MCF 10A (cell line): Measurements from ENCODE around the gene ARSI. TPM values are rescaled to one million over a fixed set of nuclear protein-coding genes. Genes with fewer than 3 reads are reported as not detected.
"Not testable (repeated sequence)": the region's sequence is repeated elsewhere in the genome, so short reads cannot be mapped to it uniquely, and the experiment has no call there.

Source experiments
- BruUV-seq: library from RNA; stranded (reverse); fragments of 400-500 nt; replicated peaks from 2 replicates; lab custom pipeline; 2021; lab: Mats Ljungman, UMichigan
- CTCF ChIA-PET: fragments of 300-600 bp; sonication (Branson Sonifier 250); formaldehyde crosslinking; extraction: SDS; loops from one replicate; lab custom pipeline; 2021; ENCODE audit warnings: antibody characterized with exemption, inconsistent platforms; lab: Yijun Ruan, JAX
- POLR2A ChIA-PET: fragments of 300-600, 350-650 bp; sonication (Branson Sonifier 250); formaldehyde crosslinking; extraction: SDS; loops from one replicate; lab custom pipeline; 2020; ENCODE audit warnings: antibody characterized with exemption, inconsistent platforms; lab: Yijun Ruan, JAX
- DNase-seq: peaks from one replicate; pipeline ENCODE4 v3.0.0-alpha.2; 2018; ENCODE audit not compliant: unreplicated experiment
- H3K27ac Mint-ChIP-seq: one replicate; pipeline ENCODE4 v1.8.0; 2022; ENCODE audit warnings: mild to moderate bottlenecking, low read depth, mixed read lengths; ENCODE audit not compliant: unreplicated experiment
- H3K27me3 Mint-ChIP-seq: one replicate; pipeline ENCODE4 v1.8.0; 2022; ENCODE audit warnings: mixed read lengths; ENCODE audit not compliant: insufficient read depth, unreplicated experiment
- H3K36me3 Mint-ChIP-seq: one replicate; pipeline ENCODE4 v1.8.0; 2022; ENCODE audit warnings: mild to moderate bottlenecking, moderate library complexity, mixed read lengths; ENCODE audit not compliant: insufficient read depth, unreplicated experiment
- H3K4me1 Mint-ChIP-seq: one replicate; pipeline ENCODE4 v1.8.0; 2022; ENCODE audit warnings: mixed read lengths; ENCODE audit not compliant: insufficient read depth, unreplicated experiment
- H3K4me3 Mint-ChIP-seq: one replicate; pipeline ENCODE4 v1.8.0; 2022; ENCODE audit warnings: mild to moderate bottlenecking, moderate library complexity, mixed read lengths; ENCODE audit not compliant: unreplicated experiment
- H3K9me3 Mint-ChIP-seq: one replicate; pipeline ENCODE4 v1.8.0; 2022; ENCODE audit warnings: mixed read lengths; ENCODE audit not compliant: unreplicated experiment
- CTCF ChIP-seq: fragments of 200-600 bp; IDR thresholded peaks from one replicate; pipeline ENCODE4 v1.8.0; 2022; ENCODE audit warnings: antibody characterized with exemption, mild to moderate bottlenecking; ENCODE audit not compliant: unreplicated experiment
- intact Hi-C: fragments of 100-400 bp; cut with micrococcal nuclease; formaldehyde crosslinking; loops from 2 replicates; pipeline ENCODE4 v1.14.1; 2022
- total RNA-seq: library from RNA; stranded (reverse); gene quantifications from 2 replicates; pipeline ENCODE4 v1.2.3, GENCODE V29; 2022

ARSI gene
- total RNA-seq, 1 experiment from 2014 or later: 0.19 TPM

DNA sequence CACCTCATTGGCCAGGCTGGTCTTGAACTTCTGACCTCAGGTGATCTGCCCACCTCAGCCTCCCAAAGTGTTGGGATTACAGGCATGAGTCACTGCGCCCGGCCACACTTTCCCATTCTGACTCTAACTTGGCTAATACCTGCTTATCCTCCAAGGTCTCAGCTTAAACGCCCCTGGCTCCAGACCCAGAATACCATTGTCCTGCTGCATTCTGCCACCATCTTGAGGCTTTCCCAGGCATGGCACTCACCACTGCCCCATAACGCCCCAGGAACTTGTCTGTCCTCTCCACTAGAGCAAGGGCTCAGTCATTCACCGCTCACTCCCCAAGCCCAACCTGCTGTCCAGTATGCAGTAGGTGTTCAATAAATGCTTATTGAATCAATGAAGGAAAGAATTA, 53.0 kb downstream of the ARSI start:
- no peak overlapping the region for H3K4me3 Mint-ChIP-seq
- H3K9me3 Mint-ChIP-seq: no peaks in the 10 kb centered on the region
- no peak for DNase-seq
- ChIA-PET CTCF (interaction anchor here (0.7 to 1.2 kb wide), 3 partner anchors 14 to 195 kb away, joined by 3 to 5 read pairs (median 3); no protein-coding TSS in a partner anchor), POLR2A (interaction anchor here (0.7 to 1.1 kb wide), 2 partner anchors 50 to 251 kb away, joined by 3 to 4 read pairs; no protein-coding TSS in a partner anchor)
- TF ChIP-seq CTCF: no peak
- H3K4me1 Mint-ChIP-seq: peaks cover 7% of the 10 kb centered on the region
- no peaks in the 10 kb centered on the region for H3K36me3 Mint-ChIP-seq
- H3K27me3 Mint-ChIP-seq: no peaks in the 10 kb centered on the region
- no TSS peak for BruUV-seq
- no peak overlapping the region for H3K27ac Mint-ChIP-seq
- intact Hi-C loops: no loop called here

GRCh38 chr5:150248946-150249345, 53.8 kb downstream of the ARSI start:
- H3K27me3 Mint-ChIP-seq: no peaks in the 10 kb centered on the region
- no peak for TF ChIP-seq CTCF
- intact Hi-C loops: no loop called here
- no peaks in the 10 kb centered on the region for H3K9me3 Mint-ChIP-seq
- no peak for DNase-seq
- peaks cover 7% of the 10 kb centered on the region for H3K4me1 Mint-ChIP-seq
- no peaks in the 10 kb centered on the region for H3K36me3 Mint-ChIP-seq
- no peak overlapping the region for H3K4me3 Mint-ChIP-seq
- ChIA-PET CTCF (interaction anchor here (1.2 kb wide), 1 partner anchor 19 kb away, joined by 3 read pairs; no protein-coding TSS in a partner anchor), POLR2A (interaction anchor here (0.7 to 1.1 kb wide), 2 partner anchors 51 to 250 kb away, joined by 3 to 4 read pairs; no protein-coding TSS in a partner anchor)
- BruUV-seq: no TSS peak
- H3K27ac Mint-ChIP-seq: no peak overlapping the region

GRCh38 chr5:150248493-150248892, 54.2 kb downstream of the ARSI start:
- BruUV-seq, H3K4me3 Mint-ChIP-seq, DNase-seq, H3K4me1 Mint-ChIP-seq, H3K9me3 Mint-ChIP-seq, H3K27me3 Mint-ChIP-seq, H3K27ac Mint-ChIP-seq, H3K36me3 Mint-ChIP-seq, intact Hi-C loops: not testable (repeated sequence)
- ChIA-PET POLR2A (interaction anchor here (1.1 kb wide), 1 partner anchor 51 kb away, joined by 4 read pairs; no protein-coding TSS in a partner anchor), CTCF (interaction anchor here (1.6 to 2.6 kb wide), 2 partner anchors 24 to 102 kb away, joined by 4 to 16 read pairs; no protein-coding TSS in a partner anchor)

- Mint-ChIP-seq H3K9me3 (no peaks in the 10 kb centered on the region), H3K27ac (no peak overlapping the region), H3K4me1 (peaks cover 7% of the 10 kb centered on the region), H3K4me3 (no peak overlapping the region), H3K27me3 (no peaks in the 10 kb centered on the region), H3K36me3 (no peaks in the 10 kb centered on the region)
- ChIA-PET POLR2A (interaction anchor here (1.6 to 2.0 kb wide), 2 partner anchors 15 to 72 kb away, joined by 7 read pairs; no protein-coding TSS in a partner anchor), CTCF (interaction anchor here (1.0 to 2.6 kb wide), 5 partner anchors 13 to 103 kb away, joined by 3 to 16 read pairs (median 4); no protein-coding TSS in a partner anchor)
- no TSS peak for BruUV-seq
- intact Hi-C loops: no loop called here
- no peak for DNase-seq
- no peak for TF ChIP-seq CTCF
These were observed 55.0 kb downstream of the ARSI start for GRCh38 chr5:150247726-150248125.
